Astrocyte (in vitro differentiated cells and primary cell): ENCODE results near the gene CYP4F12.

ENCODE experiments used
- CTCF ChIP-seq: IDR thresholded peaks from 2 replicates; pipeline ENCODE4 v1.5.1; 2011; ENCODE audit warnings: low read depth, mild to moderate bottlenecking, inconsistent platforms, low read length, moderate library complexity; ENCODE audit not compliant: insufficient read depth
- EZH2 ChIP-seq: IDR thresholded peaks from 2 replicates; pipeline ENCODE4 v1.6.1; 2012; ENCODE audit warnings: mild to moderate bottlenecking, low read length, inconsistent platforms; ENCODE audit not compliant: insufficient read depth

DNA sequence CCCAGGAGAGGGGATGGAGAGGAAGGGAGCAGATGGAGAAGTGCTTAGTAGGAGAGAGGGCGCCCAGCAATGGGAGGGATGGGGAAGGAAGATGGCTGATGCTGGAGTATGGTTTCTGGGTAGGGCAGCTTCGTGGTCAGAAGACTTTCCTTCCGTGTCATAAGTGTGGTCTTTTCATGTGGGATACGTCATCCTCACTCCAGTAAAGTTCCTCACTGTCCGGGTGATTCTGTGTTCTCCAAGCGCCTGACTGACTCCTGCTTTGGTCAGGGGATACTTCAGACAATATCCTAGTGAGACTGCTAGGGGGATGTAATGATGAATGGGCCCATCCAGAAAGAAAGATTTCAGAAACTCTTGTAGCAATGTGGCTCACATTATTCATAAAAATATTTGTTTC is 61.0 kb downstream of the CYP4F12 start:
- TF ChIP-seq CTCF (no peak), EZH2 (no peak)
